SK-MEL-5 (cell line): Measurements from ENCODE around the gene NUP188. TPM values are rescaled to one million over a fixed set of nuclear protein-coding genes. Genes with fewer than 3 reads are reported as not detected.

Experiments used
- DNase-seq: peaks from one replicate; pipeline ENCODE4 v3.0.0-alpha.2; 2016; ENCODE audit warnings: low read depth, low spot score
- in situ Hi-C: cut with HindIII; loops from 2 replicates; pipeline ENCODE4 v1.10.0; 2016; ENCODE audit warnings: low sequenced_read_pairs, high pct_unique_total_duplicates, low pct_unique_long_range_greater_than_20kb
- total RNA-seq: library from RNA; depleted of rRNA; stranded (reverse); fragments of >200 nt; shearing (Covaris generic); gene quantifications from 2 replicates; pipeline ENCODE4 v1.2.3, GENCODE V29; 2014; rRNA removed

Gene NUP188
- total RNA-seq, 1 experiment from 2014 or later: 33.9 TPM

- peak; percentile 99 for DNase-seq
- in situ Hi-C loops: no loop called here
Observed at GRCh38 chr9:129036241-129036922, 88.9 kb downstream of the NUP188 start, which contains the start of gene MIGA2. TSS of gene MIGA2 (plus strand) at chr9:129036626. CDS start at chr9:129040595, 3,969 bp downstream.

- DNase-seq: no peak
- in situ Hi-C loops: no loop called here
Observed at GRCh38 chr9:129036923-129037766, 89.6 kb downstream of the NUP188 start.

- in situ Hi-C loops: no loop called here
- DNase-seq: no peak
Observed at GRCh38 chr9:129037767-129038098, 90.2 kb downstream of the NUP188 start.

- in situ Hi-C loops: no loop called here
- DNase-seq: no peak
Observed at GRCh38 chr9:129038109-129038852, 90.8 kb downstream of the NUP188 start.

- no peak for DNase-seq
- in situ Hi-C loops: no loop called here
Observed at GRCh38 chr9:129040113-129040643, 92.7 kb downstream of the NUP188 start.

GRCh38 chr9:129042016-129042415 is 94.5 kb downstream of the NUP188 start:
- no peak for DNase-seq
- in situ Hi-C loops: no loop called here

GRCh38 chr9:129052592-129052991 is 105.1 kb downstream of the NUP188 start:
- DNase-seq: no peak
- in situ Hi-C loops: no loop called here

GRCh38 chr9:129053020-129053419 is 105.5 kb downstream of the NUP188 start:
- in situ Hi-C loops: no loop called here
- DNase-seq: no peak

GRCh38 chr9:129054163-129054851 is 106.8 kb downstream of the NUP188 start:
- DNase-seq: no peak
- in situ Hi-C loops: no loop called here

Other genes with a start within 250 kb of the NUP188 start
- gene PKN3, start 245.2 kb upstream of the NUP188 start, total RNA-seq: 3.2 and 4.4 TPM in 2 replicates
- gene ZDHHC12, start 223.6 kb upstream of the NUP188 start, total RNA-seq: 65.2 and 74.1 TPM in 2 replicates
- gene ZER1, start 175.8 kb upstream of the NUP188 start, total RNA-seq: 14.3 and 14.4 TPM in 2 replicates
- gene TBC1D13, start 160.4 kb upstream of the NUP188 start, total RNA-seq: 10.5 and 12.0 TPM in 2 replicates
- 24.6 and 26.2 TPM in 2 replicates for gene ENDOG, start 129.2 kb upstream of the NUP188 start, total RNA-seq
- 39.6 and 40.3 TPM in 2 replicates for gene SPOUT1, start 117.9 kb upstream of the NUP188 start, total RNA-seq
- gene KYAT1, start 65.7 kb upstream of the NUP188 start, total RNA-seq: 7.4 and 7.5 TPM in 2 replicates
- gene LRRC8A, start 65.6 kb upstream of the NUP188 start, total RNA-seq: 36.0 and 38.3 TPM in 2 replicates
- 4.5 and 5.2 TPM in 2 replicates for gene PHYHD1, start 26.7 kb upstream of the NUP188 start, total RNA-seq
- 40.1 and 41.7 TPM in 2 replicates for gene DOLK, start 96 bp upstream of the NUP188 start, total RNA-seq
- 24.4 and 28.3 TPM in 2 replicates for gene SH3GLB2, start 80.6 kb downstream of the NUP188 start, total RNA-seq
- gene MIGA2, start 88.9 kb downstream of the NUP188 start, total RNA-seq: 13.7 TPM in 2 replicates
- 12.4 and 12.9 TPM in 2 replicates for gene DOLPP1, start 133.4 kb downstream of the NUP188 start, total RNA-seq
- gene CRAT, start 163.1 kb downstream of the NUP188 start, total RNA-seq: 9.4 and 12.7 TPM in 2 replicates
- gene PTPA, start 163.7 kb downstream of the NUP188 start, total RNA-seq: 88.1 and 95.8 TPM in 2 replicates
- 53.9 and 57.1 TPM in 2 replicates for gene IER5L, start 230.6 kb downstream of the NUP188 start, total RNA-seq